ENCODE measurements around the gene USP50.
"Not testable (repeated sequence)": the region's sequence is repeated elsewhere in the genome, so short reads cannot be mapped to it uniquely, and the experiment has no call there.

The USP50 gene

DNA sequence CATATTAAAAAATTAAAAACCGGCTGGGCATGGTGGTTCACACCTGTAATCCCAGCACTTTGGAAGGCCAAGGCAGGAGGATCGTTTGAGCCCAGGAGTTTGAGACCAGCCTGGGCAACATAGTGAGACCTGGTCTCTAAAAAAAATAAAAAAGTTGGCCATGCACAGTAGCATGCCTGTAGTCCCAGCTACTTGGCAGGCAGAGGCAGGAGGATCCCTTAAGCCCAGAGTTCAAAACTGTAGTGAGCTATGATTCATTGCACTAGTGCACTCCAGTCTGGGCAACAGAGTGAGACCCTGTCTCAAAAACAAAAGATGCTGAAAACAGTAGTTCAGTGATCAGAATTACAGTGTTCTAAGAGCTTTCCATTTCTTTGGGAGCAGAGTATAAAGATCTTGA is 40.8 kb downstream of the USP50 start:
- DNase-seq = not testable (repeated sequence)

DNA sequence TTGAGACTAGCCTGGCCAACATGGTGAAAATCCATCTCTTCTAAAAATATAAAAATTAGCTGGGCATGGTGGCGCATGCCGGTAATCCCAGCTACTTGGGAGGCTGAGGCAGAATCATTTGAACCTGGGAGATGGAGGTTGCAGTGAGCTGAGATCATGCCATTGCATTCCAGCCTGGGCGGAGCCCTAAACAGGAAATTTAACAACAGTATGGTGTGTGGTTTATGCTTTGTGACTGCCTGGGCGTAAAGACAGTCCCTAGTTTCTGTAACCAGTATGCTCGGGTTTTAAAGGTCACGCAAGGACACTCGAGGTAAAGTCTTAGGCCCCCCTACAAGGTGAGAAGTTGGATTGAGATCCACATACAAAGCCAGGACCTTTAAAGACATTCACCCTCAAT is 43.3 kb downstream of the USP50 start:
- no peak for DNase-seq

DNA sequence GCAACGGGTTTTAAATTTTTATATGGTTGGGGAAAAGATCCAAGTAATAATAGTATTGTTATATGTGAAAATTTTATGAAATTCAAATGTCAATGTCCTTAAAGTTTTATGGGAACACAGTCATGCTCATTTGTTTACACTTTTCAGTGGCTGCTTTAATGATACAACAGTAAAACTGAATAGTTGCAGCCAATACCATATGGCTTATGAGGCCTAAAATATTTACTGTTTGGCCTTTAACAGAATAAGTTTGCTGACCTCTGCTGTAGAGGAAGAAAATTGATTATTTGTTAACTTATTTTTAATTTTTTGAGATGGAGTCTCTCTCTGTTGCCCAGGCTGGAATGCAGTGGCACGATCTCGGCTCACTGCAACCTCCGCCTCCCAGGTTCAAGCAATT is 44.7 kb downstream of the USP50 start:
- no peak for DNase-seq

DNA sequence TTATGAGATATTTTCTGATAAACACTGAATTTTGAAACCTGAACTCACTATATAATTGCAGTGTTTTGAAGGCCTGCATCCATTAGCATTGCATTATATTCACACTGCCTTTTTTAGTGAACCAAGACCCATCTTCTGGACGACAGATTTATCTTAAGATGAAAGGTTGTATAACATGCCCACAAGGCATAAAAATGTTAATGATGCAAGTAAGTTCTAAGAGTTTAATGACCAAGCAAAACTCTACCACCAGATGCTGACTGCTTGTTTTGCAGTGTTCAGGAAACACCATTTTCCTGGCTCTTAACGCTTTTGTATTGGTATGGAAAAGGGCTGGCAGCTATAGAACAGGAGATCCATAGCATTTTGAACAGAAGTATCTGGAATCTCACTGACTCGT is 46.1 kb downstream of the USP50 start:
- DNase-seq = no peak

DNA sequence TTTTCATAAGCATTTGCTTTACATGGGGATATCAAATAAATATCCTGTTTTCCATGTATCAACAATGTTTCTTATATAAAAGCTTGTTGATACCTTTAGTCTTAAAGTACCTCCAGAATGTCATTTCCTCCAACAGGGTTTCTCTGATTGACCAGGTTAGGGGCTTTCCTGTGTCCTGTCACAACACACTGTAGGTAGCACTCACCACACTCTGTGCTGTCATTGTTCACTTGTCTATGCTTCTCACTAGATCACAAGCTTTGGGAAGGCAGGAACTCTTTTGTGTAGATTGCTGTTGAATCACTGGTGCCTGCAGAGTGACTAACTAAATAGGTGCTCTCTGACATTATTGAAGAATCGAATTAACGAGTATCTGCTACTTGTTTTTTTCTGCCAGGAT is 49.8 kb downstream of the USP50 start:
- DNase-seq = no peak

DNA sequence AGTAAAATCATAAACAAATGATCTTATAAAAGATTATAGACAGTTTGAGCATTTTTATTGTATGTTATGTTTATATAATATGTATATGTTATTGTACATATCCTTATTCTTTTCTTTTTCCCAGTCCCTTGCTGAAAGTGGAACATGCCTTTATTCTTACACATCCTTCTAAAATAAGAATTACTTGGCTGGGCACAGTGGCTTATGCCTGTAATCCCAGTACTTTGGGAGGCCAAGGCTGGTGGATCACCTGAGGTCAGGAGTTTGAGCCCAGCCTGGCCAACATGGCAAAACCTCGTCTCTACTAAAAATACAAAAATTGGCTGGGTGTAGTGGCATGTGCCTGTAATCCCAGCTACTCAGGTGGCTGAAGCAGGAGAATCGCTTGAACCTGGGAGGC is 51.9 kb downstream of the USP50 start:
- DNase-seq = not testable (repeated sequence)

DNA sequence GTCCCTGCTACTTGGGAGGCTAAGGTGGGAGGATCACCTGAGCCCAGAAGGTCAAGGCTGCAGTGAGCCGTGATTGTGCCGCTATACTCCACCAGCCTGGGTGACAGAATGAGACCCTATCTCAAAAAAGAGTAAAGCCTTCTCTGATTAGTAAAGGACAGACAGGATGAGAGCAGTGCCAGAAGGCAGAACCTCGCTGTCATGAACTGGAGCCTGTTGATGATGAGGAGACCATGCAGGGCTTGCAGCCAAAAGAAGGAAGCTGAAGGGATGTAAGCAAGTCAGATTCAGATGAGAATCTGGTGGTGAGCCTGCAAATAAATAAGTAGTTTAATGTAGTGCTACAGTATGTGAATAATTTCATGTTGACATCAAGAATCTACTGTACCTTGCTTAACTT is 52.8 kb downstream of the USP50 start:
- no peak for DNase-seq

DNA sequence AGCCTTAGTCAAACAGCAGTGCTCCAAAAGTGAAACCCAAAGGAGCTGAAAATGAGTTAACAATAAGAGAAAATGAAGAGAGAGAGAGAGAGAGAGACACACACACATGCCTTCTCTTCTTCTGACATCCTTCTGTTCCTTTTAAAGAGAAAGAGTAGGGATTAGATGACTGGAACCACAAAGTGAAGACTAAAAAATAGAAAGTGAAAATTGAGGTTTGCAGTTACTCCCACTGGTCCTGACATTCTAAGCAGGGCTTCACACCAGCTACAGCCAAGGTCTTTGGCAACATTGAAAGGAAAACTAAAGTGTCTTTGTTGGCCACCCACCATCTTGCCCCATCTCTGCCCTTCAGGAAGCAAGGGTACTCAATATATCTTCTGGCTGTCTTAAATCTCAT is 59.2 kb downstream of the USP50 start:
- no peak for DNase-seq

DNA sequence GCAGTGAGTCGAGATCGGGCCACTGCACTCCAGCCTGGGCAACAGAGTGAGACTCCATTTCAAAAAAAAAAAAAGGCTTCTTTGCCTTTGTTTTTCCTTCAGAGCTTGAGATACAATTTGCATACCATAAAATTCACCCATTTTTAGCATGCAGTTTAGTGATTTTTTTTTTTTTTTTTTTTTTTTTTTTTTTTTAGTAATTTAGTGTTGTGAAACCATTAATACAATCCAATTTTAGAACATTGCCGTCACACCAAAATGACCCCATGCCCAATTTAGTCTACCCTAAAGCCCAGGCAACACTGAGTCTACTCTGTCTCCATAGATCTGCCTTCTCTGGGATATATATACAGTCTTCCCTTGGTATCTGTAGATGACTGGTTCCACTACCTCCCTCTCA is 61.1 kb downstream of the USP50 start:
- no peak for DNase-seq

DNA sequence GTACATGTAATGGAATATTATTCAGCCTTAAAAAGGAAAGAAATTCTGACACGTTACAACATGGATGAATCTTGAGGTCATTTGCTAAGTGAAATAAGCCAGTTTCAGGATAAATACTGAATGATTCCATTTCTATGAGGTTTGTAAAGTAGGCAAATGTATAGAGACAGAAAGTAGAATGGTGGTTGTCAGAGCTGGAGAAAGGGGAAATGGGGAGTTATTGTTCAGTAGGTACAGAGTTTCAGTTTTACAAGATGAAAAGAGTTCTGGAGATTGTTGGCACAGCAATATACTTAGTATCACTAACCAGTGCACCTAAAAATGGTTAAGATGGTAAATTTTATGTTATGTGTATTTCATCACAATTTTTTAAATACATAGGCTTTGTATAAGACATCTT is 61.7 kb downstream of the USP50 start:
- no peak for DNase-seq

DNA sequence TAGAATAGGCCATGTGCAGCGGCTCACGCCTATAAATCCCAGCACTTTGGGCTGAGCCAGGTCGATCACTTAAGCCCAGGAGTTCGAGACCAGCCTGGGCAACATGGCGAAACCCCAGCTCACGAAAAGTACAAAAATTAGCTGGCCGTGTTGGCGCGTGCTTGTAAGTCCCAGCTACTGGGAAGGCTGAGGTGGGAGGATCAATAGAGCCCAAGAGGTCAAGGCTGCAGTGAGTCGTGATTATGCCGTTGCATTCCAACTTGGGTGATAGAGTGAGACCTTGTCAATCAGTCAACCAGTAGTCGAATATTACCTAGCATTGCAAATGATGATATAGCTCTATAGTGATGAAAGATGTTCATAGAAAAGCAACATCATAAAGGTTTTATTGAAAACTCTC is 70.3 kb downstream of the USP50 start:
- no peak for DNase-seq

DNA sequence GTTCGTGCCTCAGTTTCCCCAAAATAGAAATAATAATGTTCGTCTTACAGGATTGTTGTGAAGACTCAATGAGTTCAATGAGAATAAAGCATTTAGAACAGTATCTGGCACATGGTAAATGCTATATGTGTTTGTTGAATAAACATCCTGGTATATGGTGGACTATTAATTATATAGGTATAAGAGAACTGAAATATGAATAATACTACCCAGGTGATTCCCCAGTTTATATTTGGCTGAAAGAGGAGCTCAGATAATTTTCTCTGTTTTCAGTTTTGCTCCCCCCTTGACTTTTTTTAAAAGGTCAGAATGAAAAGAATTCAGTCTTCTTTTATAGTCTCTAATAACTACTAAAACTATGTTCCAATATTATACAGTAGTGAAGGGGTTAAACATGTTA is 75.4 kb downstream of the USP50 start:
- DNase-seq = no peak

DNA sequence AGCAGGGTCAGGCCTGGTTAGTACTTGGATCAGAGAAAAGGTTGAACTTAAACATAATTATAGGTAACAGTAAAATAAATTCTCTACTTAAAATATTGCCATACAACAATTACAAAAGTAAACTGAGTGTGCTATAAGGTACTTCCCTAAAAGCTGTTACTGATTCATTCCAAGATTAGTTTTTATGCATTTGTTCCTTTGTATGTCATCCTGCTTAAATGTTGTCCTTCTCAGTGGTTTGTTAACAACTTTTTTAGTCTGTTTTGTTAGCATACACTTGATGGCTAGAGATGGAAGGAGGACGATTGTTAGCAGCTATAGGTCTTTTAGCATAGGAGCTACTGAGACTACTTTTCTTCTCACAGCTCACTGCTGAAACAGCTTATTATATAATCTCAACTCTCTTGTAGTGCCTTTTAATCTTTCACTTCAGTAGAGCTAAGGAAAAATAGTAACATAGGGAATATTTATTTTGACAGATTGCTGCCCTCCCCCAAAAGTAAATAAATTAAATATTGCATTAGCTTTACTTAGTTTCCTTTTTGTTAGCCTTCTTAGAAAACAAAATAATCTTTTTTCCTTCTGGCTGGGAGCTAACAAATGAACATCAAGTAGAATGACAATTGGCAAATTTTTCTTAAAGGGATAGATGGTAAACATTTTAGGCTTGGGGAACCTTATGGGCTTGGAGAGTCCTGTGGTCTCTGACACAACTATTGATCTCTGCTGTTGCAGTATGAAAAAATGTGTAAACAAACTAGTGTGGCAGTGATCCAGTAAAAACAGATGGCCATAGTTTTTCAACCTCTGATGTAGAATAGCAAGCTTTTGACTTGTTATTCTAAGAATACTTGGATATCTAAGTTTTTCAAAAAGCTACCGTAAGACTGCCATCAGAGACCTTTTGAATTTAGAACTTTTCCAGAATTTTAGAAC is 82.8 kb downstream of the USP50 start:
- DNase-seq = no peak

DNA sequence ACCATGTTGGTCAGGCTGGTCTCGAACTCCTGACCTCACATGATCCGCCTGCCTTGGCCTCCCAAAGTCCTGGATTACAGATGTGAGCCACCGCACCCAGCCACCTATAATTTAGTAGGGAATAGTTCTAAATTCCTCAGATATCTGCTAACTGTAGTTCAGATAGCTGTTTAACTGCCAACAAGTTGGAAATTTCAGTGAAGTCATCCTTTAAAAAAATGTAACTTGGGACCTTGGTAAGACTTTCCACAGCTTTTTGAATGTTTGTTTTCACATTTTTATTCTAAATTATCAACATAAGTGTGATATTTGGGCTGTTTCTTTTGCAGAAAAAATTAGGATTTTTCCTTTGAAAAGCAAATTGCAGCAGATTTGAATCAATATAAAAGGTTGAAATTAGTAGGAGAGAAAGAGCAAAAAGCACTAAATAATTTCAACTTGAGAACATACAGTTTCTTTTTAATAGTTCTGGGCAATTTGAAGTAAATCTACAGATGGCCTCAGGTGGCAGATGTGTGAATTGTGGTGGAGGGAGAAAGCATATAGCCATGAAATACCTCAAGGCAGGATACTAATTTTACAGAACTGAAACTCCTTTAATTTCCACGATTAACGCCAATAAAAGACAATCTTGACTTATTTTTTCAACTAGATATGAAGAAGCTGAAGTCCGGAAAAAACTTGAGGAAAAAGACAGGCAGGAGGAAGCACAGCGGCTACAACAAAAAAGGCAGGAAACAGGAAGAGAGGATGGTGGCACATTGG is 87.9 kb downstream of the USP50 start:
- DNase-seq = no peak

DNA sequence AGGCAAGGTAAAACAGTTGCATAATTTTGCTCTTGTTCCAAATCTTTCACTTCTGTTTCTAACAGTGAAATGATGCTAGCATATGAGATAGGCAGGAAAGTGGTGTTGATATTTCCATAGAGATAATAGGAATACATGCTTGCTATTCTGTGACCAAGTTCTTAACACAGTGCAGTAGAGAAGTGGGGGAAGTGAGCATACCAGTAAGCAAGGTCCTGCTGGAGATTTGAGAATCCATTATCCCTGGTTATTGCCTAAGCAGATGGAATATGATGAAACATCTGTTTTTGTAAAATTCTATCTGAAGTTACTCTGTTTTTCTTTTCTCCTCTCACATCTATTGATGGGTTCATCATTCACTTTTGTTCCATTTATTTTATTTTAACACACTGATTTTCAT is 93.5 kb downstream of the USP50 start:
- DNase-seq = no peak

All from hypothalamus (tissue), 51 donors.